CD4-positive, alpha-beta T cell treated with Interleukin-15 for 1 hour (primary cell): Measurements from ENCODE around the gene TTLL3.
"Not testable (repeated sequence)": the region's sequence is repeated elsewhere in the genome, so short reads cannot be mapped to it uniquely, and the experiment has no call there.

Source experiments
- DNase-seq: peaks from one replicate; pipeline ENCODE4 v3.0.0-alpha.2; 2020

Gene TTLL3

GRCh38 chr3:9876255-9876654, 66.2 kb downstream of the TTLL3 start:
- DNase-seq = not testable (repeated sequence)

GRCh38 chr3:9876991-9877390, 66.9 kb downstream of the TTLL3 start:
- no peak for DNase-seq

DNA sequence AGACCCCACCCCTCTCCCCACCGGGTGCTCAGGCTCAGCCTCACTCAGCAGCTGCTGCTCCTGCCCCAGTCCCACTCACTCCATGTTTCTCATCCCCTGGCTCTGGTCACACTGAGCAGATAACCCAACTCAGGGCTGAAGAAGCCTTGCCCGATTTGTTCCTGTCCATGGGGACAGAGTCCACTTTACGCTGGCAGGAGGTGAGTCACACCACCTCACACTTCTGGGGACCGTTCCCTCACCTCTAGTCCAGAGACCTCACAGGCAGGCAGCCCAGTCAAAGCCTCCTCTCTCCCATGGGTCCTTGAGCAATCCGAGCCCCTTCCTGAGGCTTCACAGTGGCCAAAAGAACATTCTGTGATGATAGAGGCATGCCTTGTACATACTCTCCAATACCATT, 68.6 kb downstream of the TTLL3 start:
- no peak for DNase-seq

DNA sequence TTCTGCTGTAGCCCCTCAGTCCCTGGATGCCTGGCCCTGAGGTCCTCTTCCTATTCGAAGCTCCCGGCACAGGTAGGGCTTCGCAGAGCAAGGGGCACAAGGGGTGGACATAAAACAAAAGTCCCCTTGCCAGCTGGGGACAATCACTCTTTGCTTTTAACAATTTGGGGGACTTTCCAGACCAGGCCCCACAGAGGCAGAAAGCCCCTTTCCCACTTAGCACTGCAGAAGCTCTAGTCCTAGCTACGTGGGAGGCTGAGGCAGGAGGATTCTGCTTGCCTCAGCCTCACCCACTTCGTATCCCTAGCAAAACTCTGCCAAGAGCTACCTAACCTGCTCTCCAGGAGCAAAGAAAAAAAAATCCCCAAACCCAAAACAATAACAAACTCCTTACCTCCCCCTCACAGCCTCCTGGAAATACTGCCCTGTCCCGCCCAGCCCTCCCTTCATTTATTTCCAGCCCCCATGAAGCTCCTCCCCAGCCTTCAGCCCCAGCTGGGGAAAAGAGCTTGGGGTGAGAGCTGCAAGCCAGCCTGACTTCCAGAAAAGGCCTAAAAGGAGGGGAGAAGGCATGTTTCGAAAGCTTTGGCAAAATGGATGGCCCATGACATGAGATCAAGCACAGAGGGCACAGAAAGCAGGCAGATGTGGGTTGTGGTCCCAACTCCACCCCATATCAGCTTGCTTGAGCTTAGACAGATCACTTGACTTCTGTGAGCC, 69.9 kb downstream of the TTLL3 start, which contains the start of gene CIDEC:
TSS of gene CIDEC (minus strand) at position 424 of the 720 bp plus-strand sequence. CDS start 1,767 bp downstream, outside the sequence.
- no peak for DNase-seq

GRCh38 chr3:9881441-9881840, 71.4 kb downstream of the TTLL3 start:
- no peak for DNase-seq

DNA sequence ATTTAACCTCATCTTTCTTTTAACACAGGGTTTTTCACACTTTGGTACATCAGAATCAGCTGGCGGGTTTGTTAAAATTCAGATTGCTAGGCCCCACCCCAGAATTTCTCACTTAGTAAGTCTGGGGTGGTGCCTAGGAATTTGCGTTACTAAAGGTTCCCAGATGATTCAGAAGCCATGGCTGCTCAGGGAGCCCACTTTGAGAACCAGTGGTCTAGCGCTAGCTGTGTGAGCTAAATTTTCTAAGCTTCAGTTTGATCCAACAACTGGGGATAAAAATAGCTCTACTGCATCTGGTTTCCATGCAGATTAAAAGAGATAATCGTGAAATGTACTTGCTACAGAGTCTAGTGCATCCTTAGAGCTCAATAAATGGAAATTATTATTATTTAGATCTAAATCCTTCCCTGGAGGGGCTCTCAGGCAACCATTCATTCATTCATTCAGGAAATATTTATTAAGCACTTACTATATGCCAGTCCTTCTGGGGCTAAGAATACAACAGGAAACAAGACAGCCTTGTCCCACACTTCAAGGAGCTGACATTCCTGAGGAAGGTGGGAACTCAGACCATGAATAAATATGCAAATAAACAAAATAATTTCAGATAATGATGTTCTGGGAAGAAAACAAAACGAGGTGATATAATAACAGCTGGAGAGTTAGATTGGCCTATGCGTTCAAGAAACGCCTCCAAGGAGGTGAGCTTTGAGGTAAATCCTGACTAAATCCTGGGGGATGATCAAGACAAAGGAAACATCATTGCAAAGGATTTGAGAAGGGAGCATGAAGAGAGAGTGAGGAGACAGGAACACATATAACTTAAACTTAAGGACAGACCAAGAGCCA, 73.9 kb downstream of the TTLL3 start:
- no peak for DNase-seq

DNA sequence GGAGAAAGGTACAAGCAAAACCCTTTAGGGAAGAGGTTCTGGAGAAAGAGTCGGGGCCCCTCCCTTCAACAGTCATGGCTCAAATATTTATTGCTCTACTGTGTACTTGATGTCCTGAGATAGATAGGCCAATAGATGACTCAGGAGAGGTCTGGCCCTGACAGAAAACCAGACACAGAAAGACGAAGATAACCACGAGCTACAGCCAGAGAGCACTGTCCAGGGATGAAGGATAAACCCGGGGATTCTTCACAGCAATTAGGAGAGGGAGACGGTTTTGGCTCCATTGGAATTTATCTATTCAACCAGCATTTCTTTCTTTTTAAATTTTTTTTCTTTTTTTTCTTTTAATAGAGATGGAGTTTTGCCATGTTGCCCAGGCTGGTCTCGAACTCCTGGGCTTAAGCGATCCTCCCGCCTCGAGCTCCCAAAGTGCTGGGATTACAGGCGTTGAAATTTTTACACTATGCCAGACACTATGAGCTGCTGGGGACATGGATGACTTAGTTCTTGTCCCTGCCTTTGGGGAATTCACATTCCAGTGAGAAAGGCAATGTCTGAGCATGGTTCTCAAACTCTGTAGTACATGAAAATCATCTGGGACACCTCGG, 74.6 kb downstream of the TTLL3 start:
- DNase-seq = no peak
